Measurements from ENCODE around the gene LIMK2.

DNA sequence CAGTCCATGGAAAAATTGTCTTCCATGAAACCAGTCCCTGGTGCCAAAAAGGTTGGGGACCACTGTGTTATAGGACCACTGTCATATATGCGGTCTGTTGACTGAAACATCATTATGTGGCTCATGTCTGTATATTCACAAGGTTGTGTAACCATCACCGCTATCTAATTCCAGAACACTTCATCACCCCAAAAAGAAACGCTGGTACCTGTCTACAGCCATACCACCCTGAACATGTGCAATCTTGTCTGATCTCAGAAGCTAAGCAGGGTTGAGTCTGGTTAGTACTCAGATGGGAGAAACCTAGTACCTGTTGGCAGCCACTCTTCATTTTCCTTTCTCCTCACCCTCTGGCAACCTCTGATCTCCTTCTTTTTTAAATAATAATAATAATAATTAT, 93.1 kb downstream of the LIMK2 start:
- TF ChIP-seq POLR2AphosphoS5 (IDR thresholded peaks at IDR 0.05) (no peak), CTCF (IDR thresholded peaks at IDR 0.05) (no peak)

Data from suprapubic skin (tissue), 3 donors.